ENCODE results near the gene ACSF2.

DNA sequence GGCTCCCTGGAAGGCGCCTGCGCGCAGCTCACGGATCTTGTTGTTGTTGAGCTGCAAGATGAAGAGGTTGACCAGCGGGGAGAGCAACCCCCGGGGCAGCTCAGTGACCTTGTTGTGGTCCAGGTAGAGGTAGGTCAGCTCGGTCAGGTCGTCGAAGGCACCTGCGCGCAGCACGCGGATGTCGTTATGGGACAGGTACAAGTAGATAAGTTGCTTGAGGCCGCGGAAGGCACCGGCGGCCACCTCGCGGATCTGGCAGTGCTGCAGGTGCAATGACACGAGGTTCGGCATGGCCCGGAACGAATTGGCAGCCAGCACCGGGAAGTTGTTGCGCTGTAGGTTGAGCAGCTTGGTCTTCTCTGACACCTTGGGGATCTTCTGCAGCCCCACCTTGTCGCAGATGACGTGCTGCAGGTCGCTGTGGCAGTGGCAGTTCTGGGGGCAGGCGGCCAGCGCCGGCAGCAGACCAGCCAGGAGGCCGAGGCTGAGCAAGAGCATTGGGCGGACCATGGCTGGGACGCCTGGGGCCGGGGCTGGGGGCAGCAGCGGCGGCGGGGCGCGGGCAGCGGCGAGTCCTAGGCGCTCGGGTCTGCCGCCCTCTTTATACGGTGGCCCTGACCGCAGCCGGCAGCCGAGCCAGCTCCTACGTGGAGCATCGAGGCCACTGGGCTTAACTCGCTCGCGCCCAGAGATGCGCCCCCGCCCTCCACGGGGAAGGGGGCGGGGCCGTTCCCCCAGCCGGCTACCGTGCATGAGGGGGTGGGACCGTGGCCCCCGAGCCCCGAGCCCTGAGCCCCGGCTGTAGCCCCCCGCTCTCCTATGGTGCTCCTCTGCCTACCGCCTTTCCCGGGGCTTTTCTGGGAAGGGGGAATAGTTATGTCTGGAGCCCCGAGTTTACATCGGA lies 42.5 kb downstream of the ACSF2 start, which contains the start of gene CHAD:
- TF ChIP-seq EP300 (IDR thresholded peaks at IDR 0.05; ENCODE audit: low read depth) (no peak), POLR2A (IDR thresholded peaks at IDR 0.05) (no peak)
